GM20431 (cell line): Measurements from ENCODE around the gene SEC22B.
"Not testable (repeated sequence)": the region's sequence is repeated elsewhere in the genome, so short reads cannot be mapped to it uniquely, and the experiment has no call there.

Experiments used
- in situ Hi-C: fragments of 300-500 bp; cut with MseI, MboI; formaldehyde crosslinking; loops from one replicate; pipeline ENCODE4 v1.15.0; 2020; ENCODE audit warnings: low sequenced_read_pairs; ENCODE audit not compliant: unreplicated experiment

Gene SEC22B

DNA sequence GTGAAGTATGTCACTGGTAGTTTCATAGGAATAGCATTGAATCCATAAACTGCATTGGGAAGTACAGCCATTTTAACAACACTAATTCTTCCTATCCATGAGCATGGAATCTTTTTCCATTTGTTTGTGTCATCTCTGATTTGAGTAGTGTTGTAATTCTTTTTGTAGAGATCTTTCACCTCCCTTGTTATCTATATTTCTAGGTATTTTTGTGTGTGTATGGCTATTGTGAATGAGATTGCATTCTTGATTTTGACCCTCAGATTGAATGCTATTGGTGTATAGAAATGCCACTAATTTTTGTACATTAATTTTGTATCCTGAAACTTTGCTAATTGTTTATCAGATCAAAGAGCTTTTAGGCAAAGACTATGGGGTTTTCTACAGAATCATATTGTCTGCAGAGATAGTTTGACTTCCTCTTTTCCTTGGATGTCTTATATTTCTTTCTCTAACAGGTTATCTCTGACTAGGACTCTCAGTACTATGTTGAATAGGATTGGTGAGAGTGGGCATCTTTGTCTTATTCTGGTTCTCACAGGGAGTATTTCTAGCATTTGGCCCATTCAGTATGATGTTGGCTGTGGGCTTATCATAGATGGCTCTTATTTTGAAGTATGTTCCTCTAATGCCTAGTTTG is 26.8 kb downstream of the SEC22B start:
- in situ Hi-C loops, result not testable (repeated sequence)

DNA sequence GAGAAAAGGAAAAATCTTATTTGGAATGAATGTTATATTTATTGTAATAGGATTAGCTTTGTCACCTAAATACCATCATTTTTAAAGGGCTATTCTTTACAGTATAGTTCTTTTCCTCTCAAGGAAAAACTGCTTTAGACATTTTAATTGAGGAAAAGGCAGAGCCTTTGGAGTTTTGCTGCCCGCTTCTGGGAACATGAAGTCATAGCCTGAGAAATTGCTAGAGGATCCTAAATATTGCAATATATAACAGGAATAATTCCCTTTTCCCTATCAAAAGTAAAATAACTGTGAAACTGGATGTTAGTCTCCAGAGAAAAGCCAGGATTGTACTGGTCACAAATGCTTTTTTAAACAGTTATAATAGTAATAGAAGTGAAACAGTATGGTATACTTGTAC is 30.5 kb downstream of the SEC22B start:
- in situ Hi-C loops, result not testable (repeated sequence)

DNA sequence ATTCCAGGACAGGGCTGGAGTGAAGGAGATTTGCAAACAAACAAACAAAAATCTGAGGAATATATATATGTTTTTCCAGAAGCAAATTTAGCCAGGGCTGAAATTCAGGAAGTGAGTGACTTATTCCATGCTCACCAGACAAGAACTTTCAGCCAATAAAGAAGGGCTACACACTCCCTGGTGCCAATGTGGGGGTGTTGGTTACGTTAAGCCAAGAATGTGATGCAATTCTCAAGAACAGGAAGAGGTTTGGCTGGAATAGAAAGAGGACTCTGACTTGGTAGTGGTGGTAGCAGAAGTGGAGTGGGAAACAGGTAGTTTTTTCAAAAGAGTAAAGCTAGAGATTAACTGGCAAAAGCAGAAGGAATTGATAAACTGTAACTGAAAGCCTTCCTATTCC is 31.7 kb downstream of the SEC22B start:
- in situ Hi-C loops, result not testable (repeated sequence)

DNA sequence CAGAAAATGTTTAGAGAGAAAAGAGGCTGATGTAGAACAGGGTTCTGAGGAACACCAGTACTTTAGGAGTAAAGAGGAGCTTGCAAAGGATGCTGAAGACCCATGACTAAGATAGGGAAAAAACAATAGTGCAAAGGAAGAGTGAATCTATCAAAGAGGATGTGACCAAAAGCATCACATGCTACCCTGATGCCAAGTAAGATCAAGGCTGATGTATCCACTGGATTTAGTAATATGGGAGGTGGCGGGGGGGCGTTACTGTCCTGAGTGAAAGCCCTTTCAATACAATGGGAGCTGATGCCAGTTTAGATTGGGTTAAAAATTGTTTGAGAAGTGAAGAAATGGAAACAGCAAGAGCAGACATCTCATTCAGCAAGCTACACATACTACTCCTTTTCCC is 32.2 kb downstream of the SEC22B start:
- in situ Hi-C loops, result not testable (repeated sequence)

DNA sequence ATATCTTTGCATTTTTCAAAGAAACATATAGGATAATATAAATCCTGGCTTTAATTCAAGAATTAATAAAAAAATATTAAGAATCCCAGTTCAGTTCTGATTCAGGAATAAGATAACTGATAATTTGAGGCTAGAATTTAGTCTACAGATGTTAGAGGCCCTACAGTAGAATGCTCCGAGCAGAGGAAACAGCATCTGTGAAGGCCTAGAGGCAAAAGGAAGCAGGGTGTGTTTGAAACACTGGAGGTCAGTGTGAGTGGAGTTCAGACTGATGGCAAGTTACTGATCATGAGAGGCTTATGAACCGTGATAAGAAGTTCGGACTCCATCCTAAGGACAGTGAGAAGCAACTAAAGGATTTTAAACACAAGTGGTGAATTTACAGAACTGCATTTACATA is 33.0 kb downstream of the SEC22B start:
- in situ Hi-C loops, result not testable (repeated sequence)

DNA sequence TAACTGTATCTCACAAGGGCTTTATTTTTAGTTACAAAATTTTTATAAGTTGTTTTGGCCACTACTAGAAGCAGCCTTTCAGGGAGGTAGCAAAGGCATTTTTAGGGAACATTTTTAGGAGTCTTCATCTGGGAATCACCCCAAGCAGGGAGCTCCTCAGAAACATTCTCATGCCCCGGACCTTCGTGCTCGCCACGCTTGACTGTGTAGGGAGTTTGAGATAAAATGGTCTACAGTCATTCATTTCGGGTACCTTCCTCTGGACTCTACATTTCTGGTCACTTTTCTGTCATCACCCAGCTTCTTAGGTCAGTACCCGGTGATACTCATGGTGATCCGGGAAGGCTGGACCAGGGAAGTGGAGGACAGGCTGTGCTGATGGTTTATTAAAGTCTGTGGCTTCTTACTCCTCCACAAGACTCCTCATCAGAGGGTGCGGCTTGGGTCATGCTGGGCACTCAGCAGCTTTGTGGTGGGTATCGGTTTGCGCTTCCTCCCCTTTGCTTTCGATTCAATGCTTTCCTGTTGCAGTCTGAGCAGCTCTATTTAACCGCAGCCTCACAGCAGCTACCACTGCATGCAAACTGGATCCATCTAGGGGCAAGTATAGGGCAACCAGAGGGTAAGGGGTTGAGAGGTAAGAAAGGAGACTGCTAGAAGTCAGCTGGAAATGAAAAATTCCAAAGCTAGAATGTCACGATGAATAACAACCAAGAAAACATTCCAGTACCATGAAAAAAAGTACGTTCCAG is 33.6 kb downstream of the SEC22B start:
- in situ Hi-C loops, result not testable (repeated sequence)

DNA sequence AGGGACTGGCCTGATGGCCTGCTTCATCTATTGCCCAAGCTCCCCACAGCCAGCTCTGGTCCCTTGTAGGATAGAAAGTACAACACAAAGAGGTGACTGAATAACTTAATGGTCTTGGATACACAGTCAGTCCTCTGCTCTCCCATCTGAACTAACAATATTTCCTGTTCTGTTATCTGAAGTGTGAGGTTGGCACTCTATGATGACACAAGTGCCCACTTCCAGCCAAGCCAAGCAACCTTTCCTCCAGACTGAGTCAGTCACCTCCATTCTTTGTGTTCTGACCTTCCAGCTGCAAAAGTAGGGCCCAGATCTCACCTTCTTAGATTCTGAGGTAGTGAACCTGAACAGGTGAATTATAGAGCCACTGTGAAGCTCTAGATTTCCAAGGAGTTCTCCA is 34.5 kb downstream of the SEC22B start:
- in situ Hi-C loops, result not testable (repeated sequence)

DNA sequence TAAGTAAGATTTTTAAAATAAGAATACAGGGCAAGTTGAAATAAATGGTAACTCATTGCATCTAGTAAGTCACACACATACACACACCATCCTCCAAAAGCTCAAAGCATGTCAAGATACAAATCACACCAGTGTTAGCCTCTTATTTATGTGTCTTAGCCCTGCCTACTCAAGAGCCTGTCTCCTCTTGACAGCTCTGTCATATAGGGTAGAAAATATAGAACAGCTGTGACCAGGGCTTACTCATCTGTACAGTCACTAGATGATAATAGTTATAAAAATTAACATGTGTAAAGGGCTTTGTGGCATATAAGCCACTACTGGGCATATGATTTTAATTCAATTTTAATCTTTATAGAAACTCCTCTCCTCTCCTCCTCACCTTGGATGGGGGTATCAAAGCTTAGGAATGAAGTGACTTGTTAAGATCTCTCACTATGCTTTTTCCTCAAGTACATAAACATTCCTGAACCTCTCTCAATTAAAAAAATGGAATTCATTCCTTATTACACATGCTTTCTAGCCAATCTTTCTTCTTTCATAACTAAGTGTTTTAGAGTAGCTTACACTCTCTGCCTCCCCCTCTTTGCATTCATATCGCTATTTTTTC is 35.6 kb downstream of the SEC22B start:
- in situ Hi-C loops, result not testable (repeated sequence)

DNA sequence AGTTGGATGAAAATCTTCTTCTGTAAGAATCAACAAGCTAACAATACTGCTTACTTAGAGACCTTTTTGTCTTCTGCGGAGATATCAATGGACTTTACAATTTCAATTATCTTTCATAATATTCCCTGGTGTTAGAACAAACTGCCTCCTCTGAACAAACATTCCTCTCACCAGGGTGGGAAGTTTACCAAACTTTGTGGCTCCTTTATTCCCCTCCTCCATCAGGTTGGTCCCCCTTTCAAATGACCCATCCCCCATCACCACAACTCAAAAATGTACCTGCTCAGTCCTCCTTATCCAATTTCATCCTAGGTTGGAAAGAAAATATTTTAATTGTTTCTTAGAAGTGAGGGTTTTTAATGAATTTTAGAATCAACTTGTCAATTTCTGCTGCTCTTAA is 40.2 kb downstream of the SEC22B start:
- in situ Hi-C loops, result not testable (repeated sequence)

DNA sequence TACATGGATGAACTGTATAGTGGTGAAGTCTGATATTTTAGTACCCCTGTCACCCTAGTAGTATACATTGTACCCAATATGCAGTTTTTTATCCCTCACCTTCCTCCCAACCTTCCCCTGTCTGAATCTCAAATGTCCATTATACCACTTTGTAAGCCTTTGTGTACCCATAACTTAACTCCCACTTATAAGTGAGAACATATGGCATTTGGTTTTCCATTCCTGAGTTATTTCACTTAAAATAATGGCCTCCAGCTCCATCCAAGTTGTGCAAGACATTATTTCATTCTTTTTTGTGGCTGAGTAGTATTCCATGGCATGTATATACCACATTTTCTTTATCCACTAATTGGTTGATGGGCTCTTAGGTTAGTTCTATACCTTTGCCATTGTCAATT is 42.4 kb downstream of the SEC22B start:
- in situ Hi-C loops, result not testable (repeated sequence)

DNA sequence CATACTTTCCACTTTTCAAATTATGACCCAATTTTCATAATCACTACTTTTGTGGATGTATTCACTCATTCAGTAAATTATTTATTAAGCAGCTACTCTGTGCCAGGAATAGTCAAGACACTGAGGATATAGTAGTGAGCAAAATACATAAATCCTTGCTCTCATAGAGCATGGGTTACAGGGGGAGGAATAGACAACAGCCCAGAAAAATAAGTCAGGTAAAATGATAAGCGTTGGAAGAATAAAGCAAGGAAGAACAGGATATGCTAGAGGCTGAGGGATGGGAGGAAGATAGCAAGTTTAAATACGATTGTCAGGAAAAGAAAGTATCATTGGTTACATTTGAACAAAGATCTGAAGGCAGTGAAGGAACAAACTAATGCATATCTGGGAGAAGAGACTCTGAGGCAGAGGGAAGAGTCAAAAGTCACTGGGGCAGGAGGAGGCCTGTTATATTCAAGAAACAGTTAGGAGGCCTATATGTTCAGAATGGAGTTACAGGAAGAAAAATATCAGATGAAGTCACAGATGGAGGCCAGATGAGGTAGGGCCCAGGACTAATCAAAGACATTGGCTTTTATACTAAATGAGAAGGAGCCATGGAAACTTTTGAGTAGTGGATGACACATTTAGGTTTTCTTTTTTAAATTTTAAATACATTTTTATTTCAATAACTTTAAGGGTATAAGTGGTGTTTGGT is 42.9 kb downstream of the SEC22B start:
- in situ Hi-C loops, result no loop called here

DNA sequence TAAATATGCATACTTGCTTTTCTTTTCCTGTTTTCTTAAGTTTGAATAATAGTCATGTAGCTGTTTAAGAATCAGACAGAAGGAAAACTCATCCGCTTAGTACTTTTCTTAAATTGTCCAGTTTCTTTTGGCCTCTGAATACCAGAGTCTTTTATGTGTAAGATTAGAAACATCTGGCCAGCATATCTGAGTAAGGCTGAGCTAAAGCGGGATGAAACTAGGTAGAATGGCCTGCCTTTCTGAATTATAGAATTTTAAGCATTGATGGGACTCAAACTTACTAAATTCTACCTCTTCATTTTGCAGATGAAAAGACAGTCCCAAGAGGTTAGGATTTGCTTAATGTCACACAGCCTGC is 43.9 kb downstream of the SEC22B start:
- in situ Hi-C loops, result not testable (repeated sequence)

DNA sequence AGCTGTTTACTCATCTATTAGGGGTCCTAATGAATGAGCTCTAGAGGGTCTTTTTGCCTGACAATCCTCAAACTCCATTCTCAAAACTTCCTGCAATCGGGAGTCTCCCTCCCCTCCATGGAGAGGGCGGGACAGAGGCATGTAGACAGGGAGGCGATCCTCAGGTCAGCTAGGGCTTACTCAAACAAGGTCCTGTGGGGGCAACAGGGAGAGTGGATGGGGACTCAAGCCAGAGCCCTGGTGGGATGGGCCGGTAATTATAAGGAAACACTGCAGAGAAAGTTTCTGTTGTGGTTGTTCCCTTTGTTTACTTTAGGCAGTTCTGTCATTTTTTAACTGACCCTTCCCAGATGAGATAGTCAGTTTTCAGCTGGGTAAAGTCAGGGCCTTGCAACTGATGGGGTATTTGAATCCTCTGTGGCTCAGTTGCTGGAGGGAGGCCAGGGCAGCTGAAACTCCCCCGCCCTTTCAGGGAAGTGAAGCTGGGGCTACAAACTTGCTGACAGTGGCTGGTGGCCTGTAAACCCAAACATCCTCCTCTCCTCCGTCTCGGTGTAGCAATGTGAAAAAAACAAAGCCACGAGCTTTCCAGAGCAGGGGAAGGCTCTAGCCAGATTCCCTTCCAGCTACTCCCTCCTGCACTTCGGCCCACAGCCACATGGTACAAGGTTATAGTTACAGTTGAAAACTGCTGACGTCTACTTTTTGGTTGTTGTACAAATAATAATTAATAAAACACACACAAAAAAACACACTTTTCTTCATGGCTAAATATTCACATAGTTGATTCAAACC is 44.5 kb downstream of the SEC22B start:
- in situ Hi-C loops, result not testable (repeated sequence)

DNA sequence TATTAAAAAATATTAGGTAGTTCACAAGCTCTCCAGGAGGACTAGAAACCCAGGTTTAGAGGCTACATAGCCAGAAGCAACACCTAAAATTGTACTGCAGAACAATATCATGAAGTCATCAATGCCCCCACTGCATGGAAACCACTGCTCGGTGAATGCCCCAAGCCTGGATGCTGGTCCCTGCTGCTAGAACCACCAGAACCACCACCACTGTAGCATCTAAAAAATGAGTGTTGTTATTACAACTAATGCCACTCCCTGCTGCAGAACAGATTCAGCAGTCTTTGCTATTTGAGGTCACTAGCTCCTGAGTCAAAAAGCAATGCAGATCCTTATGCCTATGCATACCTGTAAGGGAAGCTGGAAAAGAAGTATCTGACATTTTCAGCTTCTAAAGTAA is 48.4 kb downstream of the SEC22B start:
- in situ Hi-C loops, result not testable (repeated sequence)

DNA sequence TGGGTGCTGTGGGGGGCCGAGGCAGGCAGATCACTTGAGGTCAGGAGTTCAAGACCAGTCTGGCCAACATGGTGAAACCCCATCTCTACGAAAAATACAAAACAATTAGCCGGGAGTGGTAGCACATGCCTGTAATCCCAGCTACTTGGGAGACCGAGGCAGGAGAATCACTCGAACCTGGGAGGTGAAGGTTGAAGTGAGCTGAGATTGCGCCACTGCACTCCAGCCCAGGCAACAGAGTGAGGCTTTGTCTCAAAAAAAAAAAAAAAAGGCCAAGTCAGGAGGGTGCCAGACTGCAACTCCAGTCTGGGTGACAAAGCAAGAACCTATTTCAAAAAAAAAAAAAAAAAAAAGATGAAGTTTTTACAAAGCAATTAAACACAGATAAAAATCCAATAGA is 50.1 kb downstream of the SEC22B start:
- in situ Hi-C loops, result not testable (repeated sequence)

DNA sequence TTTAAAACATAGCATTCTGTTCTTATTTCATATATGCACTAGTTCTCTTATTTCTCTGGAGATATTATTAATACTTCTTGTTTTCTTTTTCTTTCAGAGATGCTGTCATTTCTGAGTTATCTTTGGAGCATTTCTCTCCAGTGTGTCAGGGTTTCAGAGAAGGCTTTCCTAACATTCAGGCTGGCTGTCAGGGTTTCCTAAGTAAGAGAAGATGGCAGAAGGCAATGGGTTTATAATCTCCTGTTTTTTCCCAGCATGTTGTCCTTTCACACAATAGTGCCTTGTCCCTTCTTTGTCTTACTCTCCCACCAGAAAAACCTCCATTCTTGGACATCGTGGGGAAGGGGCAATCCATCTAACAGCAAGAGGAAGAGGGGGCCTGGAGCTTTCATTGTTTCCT is 51.7 kb downstream of the SEC22B start:
- in situ Hi-C loops, result not testable (repeated sequence)

DNA sequence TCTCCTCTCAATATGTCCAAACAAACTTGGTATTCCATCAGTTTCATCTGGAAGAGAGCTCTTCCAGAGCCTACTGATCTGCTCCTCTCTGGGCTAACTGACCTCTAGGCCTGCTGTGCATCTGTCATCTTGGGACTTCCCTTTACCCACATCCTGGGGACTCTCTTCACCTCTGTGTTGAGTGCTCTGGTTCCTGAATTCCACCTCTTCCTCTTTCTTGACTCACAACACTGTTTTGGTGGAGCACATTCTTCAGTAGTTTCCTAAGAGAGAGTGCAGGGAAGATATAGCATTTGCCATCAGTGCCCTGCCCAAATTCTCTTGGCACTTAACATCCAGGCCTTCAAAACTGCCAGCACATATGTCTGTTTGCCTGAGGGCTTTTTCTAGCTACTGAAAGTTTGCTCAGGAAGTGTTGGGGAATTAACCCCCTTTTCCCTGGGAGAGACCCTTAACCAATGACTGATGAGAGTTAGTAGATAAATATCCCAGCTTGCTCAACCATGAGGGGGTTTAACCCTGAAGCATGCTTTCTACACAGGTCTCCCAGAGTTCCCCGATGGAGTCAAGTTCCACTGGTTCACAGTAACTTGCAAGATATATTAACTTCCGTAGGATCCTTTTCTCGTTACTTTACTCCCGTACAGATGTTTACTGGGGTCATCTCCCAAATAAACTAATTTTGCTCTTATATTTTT is 52.4 kb downstream of the SEC22B start:
- in situ Hi-C loops, result not testable (repeated sequence)

DNA sequence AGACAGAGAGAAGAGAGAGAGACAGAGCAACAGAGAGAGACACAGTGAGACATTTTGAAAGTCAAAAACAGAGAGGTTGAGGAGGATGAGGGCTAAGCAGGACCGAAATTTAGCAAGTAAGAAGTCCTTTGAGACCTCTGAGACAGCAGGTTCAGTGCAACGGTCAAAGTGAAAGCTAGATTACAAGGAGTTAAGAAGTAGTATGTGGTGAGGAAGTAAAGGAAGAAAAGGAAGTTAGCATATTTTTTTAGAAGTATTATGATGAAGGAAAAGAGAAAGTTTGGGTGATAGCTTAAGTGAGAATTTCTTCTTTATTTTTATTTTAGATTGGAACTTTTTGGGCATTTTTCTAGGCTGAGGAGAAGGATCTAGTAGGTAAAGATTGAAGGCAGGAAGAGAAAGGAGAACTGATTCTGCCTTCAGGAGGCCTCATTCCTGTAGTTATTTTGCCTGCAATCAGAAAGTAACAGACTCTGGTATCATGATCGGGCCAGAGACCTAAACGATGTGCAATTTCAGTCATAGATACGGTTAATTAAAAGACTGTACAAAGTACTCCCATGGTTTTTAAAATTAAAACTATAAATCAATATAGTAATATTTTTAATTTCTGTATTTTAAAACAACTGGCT is 53.9 kb downstream of the SEC22B start:
- in situ Hi-C loops, result not testable (repeated sequence)

DNA sequence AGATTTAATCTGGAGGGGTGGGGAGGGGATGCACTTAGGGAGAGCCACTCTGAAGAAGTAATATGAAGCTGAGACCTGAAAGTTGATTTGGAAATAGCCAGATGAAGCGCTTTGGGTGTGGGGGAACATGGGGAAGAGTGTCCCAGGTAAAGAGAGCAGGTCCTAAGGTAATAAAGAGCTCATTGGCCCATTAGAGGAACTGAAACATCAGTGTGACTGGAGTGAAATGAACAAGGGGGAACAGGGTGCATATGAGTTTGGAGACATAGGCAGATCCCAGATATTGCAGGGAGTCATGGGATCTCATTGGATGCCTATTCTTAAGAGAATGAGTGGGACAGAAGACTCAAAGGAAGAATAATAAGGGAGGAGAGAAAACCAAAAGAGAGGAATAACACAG is 54.5 kb downstream of the SEC22B start:
- in situ Hi-C loops, result not testable (repeated sequence)
